ENCODE data around the gene IMPA2. TPM values are rescaled to one million over a fixed set of nuclear protein-coding genes. Genes with fewer than 3 reads are reported as not detected.
"Not testable (repeated sequence)": the region's sequence is repeated elsewhere in the genome, so short reads cannot be mapped to it uniquely, and the experiment has no call there.

IMPA2 gene
- total RNA-seq, 1 donor from 2014 or later = 58.2 TPM

DNA sequence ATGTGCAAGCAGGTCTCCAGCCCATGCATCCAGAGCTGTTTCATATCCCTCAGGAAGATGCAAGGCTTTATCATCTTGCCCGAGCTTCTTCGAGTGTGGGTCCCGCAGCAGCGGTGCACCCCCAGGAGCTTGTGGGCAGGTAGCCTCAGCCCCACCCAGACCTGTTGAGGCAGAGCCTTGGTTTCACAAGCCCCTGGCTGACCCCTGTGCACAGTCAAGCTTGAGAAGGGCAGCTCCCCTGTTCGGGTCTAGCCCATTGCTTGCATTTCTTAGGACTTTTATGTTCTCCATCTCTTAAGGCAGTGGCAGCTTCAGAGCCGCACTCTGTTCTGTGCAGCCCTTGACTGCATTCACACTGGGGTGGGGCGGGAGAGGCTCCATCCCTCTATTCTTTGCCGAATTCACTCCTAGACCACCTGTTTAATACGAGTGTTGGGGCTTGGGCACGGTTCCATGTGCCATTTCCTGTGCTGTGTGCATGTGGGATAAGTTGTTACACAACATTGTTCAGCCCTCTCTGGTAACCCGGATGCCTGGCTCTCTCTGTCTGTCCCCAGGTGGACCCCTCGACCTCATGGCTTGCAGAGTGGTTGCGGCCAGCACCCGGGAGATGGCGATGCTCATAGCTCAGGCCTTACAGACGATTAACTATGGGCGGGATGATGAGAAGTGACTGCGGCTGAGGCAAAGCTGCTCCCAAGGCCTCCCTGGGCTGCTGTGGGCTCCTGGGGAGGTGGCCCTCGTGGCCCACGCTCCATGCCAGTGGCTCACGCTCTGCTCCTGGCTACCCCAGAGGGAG, 48.7 kb downstream of the IMPA2 start:
- DNase-seq = no peak

DNA sequence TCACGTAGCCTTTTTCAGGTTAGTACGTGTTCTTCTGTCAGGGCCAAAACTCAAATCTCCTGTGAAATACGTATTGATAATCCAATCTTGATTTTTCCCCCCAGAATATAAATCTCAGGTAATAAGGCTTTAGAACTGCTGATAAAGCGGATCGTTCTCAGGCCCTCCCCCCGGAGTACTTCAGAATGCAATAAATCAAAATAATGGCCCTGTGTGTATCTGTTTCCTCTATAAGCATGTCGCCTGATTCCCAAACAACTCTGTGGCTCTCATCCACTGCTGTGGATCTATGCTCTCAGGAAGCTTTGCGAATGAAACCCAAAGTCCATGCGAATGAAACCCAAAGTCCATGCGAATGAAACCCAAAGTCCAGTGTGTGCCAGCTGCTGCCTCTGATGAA, 49.4 kb downstream of the IMPA2 start:
- no peak for DNase-seq

DNA sequence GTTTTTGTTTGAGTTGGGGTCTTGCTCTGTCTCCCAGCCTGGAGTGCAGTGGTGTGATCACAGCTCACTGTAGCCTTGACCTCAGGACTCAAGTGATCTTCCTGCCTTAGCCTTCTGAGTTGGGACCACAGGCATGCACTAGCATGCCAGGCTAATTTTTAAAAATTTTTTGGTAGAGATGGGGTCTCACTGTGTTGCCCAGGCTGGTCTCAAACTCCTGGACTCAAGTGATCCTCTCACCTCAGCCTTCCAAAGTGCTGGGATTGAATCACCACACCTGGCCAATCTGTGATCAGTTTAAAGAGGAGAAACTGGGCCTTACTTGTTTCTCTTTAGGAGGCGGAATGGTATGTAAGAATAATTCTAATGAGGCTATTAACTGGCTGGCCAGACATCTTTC, 49.9 kb downstream of the IMPA2 start:
- DNase-seq = no peak

DNA sequence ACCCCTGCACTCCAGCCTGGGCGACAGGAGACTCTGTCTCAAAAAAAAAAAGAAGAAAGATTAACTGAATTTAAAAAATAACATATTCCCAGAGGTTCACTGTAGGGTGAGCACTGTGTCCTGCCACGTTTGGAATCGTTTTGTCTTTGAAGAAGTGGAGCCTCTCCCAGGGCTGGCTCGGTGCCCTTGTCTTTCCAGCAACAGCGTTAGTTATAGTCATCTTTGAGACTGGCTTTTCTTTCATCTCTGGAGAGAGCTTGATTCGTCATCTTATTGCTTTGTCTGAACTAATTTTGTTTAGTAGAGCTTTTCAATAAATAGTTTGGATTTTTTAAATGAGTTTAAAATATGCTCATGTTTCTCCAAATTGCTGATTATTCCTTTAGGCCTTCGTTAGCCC, 50.5 kb downstream of the IMPA2 start:
- DNase-seq = peak; percentile 32

DNA sequence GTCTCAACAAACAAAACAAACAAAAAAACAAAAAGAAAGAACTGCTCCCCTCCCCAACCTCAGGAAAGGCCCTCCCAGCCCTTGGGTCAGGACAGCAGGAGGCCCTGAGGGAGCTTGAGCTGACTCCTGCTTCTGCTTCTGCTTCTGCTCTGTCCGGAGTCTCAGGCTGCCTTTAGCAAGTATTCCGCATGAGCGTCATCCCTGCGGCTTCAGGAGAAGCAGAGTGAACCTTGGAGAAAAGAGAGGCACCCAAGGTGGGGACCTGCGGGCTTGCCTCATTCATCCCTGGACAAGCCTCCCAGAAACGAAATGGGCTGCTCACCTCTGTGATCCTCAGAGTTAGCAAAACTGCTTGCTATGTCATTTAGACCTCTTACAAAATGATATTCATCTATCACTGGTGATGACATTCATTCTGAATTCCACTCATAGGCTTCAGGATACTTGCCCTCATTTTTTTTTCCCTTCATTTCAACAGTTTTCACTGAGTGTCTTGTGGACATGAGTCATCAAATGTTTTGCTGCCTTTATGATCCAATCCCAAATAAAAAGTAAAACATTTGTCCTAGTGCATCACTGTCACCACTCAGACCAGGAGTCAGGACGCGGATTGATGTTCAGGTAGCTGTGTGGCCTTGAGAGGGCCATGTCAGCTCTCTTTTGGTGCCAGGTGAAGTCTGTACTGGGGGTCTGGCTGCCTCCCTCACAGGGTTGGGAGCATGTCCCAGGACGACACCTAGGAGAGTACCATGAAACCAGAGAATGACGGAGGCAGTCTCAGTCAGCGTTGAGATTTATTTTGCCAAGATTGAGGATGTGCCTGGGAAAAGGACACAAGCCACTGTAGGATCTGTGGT, 51.7 kb downstream of the IMPA2 start:
- no peak for DNase-seq

DNA sequence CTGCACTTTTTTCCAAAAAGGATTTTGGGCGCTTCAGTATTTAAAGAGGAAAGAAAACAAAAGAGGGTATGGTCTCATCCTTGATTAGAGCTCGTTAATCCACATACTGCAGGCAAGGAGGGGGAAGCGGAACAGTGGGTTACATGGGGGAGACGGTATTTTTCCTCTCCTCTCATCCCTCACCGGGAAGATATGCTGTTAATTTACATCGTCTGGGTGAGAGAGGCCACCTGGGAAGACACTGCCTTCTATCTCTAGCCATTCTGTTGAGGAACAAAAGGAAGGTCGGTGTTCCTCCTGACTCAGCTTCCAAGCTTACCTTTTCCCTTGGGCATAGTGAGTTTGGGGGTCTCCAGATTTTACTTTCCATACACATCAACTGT, 52.3 kb downstream of the IMPA2 start:
- DNase-seq = no peak

DNA sequence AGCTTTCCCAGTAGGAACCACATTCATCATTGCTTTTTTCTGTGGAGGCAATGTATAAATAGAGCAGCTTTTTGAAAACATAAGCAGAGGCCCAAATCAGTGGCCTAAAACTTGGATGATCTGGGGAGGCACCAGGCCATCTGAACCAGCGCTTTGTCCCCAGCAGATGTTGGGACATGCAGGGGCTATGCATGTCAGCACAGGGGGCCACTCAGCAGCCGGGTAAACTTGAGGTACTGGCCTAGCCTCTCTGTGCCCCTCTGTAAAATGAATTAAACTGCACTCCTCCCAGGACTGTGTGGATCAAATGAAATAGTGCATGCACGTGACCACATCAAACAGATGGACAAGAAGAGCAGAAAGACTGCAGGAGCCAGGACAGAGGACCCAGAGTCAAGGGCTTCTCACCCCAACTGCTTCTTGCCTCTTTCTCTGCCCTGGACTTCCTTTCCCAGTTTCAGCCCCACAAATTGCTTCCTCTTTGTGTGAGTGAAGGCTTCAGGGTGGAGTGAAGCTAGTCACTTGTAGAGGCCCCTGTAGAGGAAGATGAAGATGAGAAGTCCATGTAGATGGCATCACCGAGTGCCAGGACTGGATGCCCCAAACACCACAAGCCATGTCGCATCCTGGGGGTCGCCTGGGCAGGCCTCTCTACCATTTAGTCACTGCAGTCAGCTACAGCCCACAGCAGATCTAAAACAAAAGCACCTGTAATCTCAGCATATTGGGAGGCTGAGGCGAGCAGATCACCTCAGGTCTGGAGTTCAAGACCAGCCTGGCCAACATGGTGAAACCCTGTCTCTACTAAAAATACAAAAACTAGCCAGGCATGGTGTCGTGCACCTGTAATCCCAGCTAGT, 53.2 kb downstream of the IMPA2 start:
- DNase-seq = no peak

DNA sequence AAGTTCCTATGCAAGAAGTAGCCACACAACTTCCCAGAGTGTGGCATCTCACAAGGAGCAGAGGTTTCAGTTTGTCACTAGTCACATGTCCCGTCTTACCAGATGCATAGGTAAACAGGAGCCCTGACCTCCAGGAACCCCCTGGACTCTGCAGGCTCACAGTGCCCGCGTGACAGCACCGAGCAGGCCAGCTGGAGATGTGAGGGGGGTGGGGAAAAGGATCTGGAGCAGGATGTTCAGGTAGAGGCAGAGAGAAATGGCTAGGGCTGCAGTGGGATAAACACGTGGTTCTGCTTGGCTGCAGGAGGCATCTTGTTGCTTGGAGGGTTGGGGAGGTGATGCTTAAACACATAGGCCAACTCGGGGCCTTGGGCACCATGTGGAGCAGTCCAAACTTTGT, 54.2 kb downstream of the IMPA2 start:
- DNase-seq = no peak

DNA sequence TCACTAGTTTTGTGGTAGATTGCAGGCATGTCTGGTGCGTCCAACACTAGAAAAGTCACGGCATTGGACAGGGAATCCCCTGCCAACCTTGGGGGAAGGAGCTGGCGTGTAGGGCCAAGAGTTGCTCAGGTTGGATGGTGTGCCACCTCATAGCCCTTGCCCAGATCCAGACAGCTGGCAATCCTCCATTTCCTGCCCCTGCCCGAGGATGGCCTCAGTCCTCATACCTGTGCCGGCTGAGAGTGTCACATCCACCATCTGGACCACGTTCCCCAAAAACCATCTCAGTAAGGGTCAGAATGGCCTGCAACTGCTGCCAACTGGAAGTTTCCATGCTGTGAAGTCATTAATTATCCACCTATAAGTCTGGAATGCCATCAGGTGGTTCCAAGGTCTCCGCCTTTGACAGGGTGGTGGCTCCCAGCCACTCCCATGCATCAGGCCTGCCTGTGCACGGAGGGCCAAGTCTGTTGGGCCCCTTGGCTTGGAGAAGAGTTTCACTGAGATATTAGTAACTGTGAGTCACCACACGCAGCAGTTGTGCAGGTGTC, 55.0 kb downstream of the IMPA2 start:
- no peak for DNase-seq

DNA sequence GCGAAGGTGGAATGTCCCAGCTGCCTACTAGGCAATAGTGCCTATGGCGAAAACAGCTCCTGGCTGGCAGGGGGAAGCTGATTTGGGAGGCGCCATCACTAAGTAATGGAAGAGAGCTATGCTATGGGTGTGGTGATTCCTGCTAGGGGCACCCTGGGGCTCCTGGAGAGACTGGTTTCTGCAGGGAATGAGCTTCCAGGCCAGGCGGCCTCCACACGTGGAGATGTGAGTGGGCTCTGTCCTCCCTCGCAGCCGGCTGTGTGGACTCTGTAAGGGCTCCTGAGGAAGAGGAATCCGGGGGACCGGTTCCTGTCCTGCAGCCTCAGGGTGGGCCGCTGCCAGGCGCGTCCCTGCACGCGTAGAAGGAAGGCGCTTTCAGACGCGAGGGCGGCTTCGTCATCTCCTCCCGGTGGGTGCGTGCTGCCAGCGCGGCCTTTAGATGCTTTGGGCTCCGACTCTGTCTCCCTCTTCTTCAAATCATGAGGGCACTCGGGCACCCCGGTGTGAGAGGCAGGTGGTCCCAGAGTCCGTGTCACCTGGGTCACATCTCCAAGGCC, 56.9 kb downstream of the IMPA2 start:
- peak; percentile 33 for DNase-seq

DNA sequence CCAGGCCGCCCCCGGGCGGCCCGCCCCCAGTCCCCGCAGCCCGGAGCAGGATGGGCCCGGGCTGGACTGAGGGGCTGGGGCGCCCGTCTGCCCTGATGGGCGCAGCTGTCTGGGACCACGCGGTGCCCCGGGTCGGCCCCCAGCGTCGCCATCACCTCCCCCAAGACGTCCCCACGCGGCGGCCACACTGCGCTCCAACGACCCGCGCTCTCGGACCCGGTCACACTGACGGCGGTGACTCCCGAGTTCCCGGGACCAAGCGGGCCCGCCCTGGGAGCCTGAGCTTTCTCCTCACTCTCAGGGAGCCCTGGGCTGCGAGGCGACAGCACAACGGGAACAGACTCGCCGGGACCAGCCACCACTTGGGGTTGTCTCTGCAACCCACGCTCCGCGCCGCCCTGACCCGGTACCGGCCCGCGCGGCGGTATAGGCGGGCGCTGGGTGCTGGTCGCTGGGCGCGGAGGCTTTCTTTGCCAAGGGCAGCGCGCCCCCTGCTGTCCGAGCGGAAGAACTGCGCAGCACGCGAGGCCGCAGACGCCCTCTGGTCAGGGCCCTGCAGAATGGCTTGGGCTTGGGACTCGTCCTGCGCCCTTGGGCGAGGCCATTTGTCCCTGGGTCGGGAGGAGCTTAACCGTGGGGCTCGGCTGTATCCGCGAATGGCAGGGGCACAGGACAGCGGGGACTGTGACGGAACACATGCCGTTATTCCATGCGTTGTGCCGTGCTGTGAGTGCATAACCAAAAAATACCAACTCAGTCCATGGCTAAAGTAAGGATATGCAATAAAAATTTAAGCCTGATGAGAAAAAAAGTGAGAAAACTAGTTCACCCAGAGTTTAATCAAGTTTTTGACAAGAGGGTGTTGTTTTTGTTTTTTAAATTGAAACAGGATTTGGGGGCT, 57.6 kb downstream of the IMPA2 start:
- DNase-seq = peak; percentile 85

DNA sequence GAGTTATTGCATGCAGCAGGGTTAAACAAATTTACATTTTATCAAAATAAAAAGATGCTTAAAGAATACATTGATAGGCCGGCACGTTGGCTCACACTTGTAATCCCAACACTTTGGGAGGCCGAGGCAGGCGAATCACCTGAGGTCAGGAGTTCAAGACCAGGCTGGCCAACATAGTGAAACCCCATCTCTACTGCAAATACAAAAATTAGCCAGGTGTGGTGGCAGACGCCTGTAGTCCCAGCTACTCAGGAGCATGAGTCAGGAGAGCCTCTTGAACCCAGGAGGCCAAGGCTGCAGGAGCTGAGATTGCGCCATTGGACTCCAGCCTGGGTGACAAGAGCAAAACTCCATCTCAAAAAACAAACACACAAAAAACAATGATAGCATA, 58.2 kb downstream of the IMPA2 start:
- not testable (repeated sequence) for DNase-seq

DNA sequence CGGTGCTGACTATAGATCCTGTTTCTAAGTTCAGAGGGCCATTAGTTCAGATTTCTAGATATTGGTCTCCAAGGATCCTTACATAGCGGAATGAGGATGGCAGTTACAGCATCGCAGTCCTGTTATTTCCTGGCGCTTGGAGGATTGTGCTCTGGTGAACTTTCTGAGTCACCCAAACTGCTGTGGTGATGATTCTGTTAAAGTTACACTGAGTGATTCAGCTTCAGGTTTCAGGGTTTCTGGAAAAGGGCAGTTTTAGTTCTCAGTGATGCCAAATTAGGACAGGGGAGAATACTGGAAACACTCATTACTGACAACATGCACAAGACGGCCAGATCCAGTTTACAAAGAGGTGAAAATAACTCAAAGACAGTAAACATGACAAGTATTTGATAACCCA, 60.3 kb downstream of the IMPA2 start:
- DNase-seq = no peak

DNA sequence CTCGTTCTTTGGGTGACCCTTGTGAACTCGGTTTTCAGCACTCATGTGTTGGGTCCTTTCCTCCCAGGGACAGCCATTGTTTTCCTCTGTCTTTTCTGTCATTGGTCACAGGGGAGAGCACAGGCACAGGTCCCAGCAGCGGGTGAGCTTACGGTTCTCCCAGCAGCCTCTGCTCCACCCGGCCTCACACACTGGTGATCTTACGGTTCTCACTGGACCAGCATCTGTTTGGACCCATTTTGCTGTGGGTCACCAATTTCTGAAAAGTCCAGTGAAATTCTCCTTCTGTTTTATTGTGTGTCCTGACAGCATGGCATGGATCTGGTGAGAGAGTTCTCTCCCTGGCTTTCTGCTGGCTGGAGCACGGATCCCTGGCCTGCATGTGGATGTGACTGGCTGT, 62.5 kb downstream of the IMPA2 start:
- no peak for DNase-seq

DNA sequence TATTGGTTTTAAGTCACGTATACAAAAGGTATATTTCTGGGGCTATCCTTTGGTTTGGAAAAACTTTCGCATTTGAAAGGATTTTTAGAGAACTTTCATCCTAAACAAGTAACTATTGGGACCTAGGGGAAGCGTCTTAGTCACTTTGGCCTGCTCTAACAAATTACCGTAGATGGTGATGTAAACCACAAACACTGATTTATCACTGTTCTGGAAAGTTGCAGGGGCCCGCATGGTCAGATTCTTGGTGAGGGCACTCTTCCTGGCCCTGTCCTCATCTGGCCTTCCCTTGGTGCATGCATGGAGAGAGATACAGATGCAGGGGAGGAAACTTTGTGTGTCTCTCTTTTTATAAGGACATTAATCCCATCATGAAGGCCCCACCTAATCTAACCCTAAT, 63.3 kb downstream of the IMPA2 start:
- no peak for DNase-seq

DNA sequence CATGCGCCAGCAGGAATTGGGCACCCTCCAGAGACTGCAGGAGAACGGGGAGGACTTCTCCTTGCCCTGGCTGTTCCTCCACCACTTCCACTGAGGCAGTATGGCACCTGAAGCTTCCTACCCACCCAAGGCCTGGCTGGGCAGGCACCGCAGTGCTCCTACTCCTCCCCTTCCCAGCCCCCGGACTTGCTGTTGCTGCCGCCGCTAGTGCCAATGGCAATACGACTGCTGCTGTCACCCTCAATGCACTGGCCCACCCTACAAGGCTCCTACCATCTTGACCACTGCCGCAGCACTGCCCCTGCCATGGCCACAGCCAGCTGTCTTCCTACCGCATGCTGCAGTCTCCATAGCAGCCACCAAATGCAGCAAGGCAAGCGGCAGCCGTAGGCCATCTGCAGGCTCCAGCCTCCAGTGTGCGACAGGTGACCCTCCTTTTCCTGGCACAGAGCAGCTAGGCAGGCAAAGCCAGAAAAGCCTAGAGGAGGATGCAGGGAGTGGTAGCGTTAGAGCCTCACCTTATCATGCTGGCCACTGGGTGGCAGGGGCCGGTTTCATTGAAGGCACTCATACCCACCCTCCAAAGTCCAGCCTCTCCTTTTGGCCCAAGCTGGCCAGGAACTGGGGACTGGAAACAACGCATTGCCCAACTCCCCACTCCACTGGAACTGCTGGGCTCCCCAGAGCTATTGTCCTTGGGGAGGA, 64.9 kb downstream of the IMPA2 start:
- DNase-seq = no peak

DNA sequence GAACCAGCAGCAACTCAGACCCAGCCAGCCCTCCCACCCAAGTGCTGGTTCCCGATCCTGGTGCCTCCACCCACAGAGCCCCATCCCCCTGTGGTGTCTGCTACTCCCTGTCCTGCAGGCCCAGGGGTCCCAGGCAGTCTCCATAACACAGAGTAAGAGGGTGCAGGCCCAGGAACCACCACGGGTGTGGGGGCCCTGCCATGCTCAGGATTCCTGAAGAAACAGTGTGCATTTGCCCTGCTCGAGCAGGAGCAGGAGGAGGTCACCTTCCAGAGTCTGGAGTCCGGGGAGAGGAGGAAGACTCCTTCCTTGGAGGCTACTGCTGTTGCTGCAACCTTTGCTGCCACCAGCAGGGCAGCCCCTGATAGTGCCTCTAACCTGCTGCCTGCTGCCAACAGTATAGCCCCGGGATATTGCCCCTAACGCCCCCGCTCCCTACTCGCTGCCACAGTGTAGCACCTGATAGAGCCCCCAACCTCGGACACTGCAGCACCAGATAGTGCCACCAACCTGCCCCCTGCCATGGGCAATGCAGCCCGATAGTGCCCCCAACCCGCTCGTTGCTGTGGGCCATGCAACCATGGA, 65.5 kb downstream of the IMPA2 start:
- no peak for DNase-seq

DNA sequence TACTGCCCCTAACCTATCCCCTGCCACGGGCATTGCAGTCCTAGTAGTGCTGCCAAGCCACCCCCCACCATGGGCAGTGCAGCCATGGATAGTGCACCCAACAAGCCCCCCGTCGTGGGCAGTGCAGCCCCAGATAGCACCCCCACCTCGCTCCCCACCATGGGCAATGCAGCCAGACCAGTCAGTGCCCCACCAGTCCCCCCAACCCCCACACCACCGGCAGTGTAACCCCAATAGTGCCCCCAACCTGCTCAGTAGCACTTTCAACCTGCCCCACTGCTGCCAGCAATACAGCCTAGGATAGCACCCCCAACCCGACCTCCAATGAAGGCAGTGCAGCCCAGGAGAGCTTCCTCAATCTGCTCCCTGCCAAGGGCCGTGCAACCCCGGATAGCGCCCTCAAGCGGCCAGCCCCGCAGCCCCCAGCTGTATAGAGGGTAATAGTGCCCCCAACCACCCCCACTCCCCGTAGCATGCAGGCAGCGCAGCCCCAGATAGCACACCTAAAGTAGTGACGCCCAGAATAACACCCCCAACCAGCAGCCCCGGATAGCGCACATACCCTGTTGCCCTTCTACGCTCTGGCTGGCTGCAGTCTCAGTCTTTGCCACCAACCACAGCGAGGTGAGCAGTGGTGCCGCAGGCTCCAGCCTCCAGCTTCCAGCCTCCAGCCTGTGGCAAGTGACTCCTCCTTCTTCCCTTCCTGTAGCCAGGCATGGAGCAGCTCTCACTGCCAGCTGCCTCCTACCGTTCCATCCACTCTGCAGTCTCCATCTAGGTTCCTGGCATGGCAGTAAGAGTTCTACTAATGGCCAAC, 66.9 kb downstream of the IMPA2 start:
- DNase-seq = no peak

DNA sequence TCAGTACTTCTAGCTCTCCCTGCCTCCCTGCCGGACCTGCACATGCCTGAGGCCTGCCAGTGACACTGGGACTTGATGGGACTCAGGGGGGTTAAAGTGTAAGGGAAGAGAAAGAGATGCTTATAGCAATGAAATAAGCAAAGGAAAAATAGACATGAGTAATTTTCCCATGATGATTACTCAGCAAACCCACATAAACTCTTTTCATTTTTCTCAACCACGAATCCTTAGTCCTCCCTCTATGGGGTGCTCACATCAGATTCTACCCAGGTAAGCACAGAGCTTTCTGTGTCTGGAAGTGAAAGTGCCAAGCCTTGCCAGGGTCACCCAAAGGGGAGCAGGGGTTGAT, 67.5 kb downstream of the IMPA2 start:
- DNase-seq = no peak

Data from tongue (tissue), 2 donors.